Measurements from ENCODE around the gene FBN1. TPM values are rescaled to one million over a fixed set of nuclear protein-coding genes. Genes with fewer than 3 reads are reported as not detected.

Gene FBN1
- total and polyA plus RNA-seq, 2 donors (not counting 3 experiments of a cell fraction or from before 2014, with no cell fraction given) = 107 to 111 TPM

DNA sequence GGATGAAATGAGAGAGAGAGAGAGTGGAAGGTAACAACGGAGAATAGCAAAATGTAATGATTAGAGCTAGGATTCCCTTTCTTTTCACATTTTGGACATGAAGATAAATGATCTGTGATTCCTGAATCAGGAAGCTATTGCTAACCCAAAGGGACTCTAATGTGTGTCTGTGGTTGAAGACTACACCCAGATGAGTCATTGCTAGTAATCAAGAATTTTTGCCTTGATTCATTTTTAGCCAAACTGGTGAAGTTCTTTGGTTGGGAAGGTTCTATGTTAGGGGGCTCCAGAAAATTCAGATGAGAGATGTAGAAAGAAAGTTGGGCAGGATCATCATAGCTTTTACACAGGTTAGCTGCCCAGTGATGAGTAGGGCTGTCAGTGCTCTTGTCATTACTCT is 197.9 kb downstream of the FBN1 start:
- Histone ChIP-seq H3K27ac (ENCODE audit: insufficient read depth, low read depth, low read length) (no peak overlapping the region), H4K20me1 (replicated peaks; ENCODE audit: control insufficient read depth, extremely low read depth, insufficient read depth, low read length) (no peaks in the 10 kb centered on the region), H3K9me1 (replicated peaks; ENCODE audit: control insufficient read depth, extremely low read depth, insufficient read depth, low read length) (no peaks in the 10 kb centered on the region), H3K36me3 (ENCODE audit: control insufficient read depth in 2 of 2, extremely low read depth in 1 of 2, insufficient read depth in 2 of 2, low read length in 2 of 2) (peaks cover 4 to 14% of the 10 kb centered on the region in 2 experiments), H3K9me3 (replicated peaks; ENCODE audit: control insufficient read depth, insufficient read depth, low read length) (no peaks in the 10 kb centered on the region), H3K4me2 (ENCODE audit: insufficient read depth, low read length) (no peak overlapping the region), H3K4me3 (replicated peaks in 1 of 3; ENCODE audit: insufficient read depth in 1 of 3, low read depth in 1 of 3, low read length in 3 of 3) (no peak overlapping the region), H3K4me1 (ENCODE audit: control insufficient read depth, extremely low read depth, insufficient read depth, low read length) (peaks cover 38% of the 10 kb centered on the region), H2AFZ (ENCODE audit: low read depth, low read length) (no peak overlapping the region), H3K27me3 (ENCODE audit: control insufficient read depth in 2 of 2, insufficient read depth in 2 of 2, low read length in 2 of 2) (no peaks in the 10 kb centered on the region), H3K9ac (replicated peaks; ENCODE audit: extremely low read depth, insufficient read depth, low read length) (no peak overlapping the region), H3K79me2 (ENCODE audit: control insufficient read depth, insufficient read depth, low read length) (no peaks in the 10 kb centered on the region)
- no peak for TF ChIP-seq JUN (IDR thresholded peaks at IDR 0.05; ENCODE audit: borderline replicate concordance, insufficient read depth, insufficient read length, low read depth)
- peak; percentile 82 for TF ChIP-seq FOS (IDR thresholded peaks at IDR 0.05; ENCODE audit: borderline replicate concordance, insufficient read depth, low read length)
- no peak for TF ChIP-seq EZH2 (IDR thresholded peaks at IDR 0.05; ENCODE audit: borderline replicate concordance, low read depth, low read length, severe bottlenecking)
- TF ChIP-seq CTCF (IDR thresholded peaks at IDR 0.05; ENCODE audit: extremely low read depth in 1 of 2, insufficient read depth in 1 of 2, low read depth in 1 of 2, low read length in 2 of 2) = no peak
- no peak for TF ChIP-seq MYC (IDR thresholded peaks at IDR 0.05; ENCODE audit: low read depth, low read length)
- TF ChIP-seq GATA2 (IDR thresholded peaks at IDR 0.05; ENCODE audit: insufficient read depth, insufficient read length, low read depth, low read length) = no peak
- no peak for FAIRE-seq
- ChIA-PET POLR2A (no interaction called here), CTCF (interaction anchor here (1.0 to 1.8 kb wide), 6 partner anchors 10 to 354 kb away, joined by 3 to 5 read pairs (median 3); no protein-coding TSS in a partner anchor)
- dilution Hi-C loops (cut with MboI; ENCODE audit: extremely low pct_ligation_motif_present, low sequenced_read_pairs) (no loop called here), intact Hi-C loops (cut with micrococcal nuclease) (no loop called here)
- peak; percentile 6 for DNase-seq (ENCODE audit: low read depth, low spot score)
- BruUV-seq (replicated peaks) = no TSS peak

Data from endothelial cell of umbilical vein (primary cell).